ENCODE data around the gene SALL3. TPM values are rescaled to one million over a fixed set of nuclear protein-coding genes. Genes with fewer than 3 reads are reported as not detected.
"Not testable (repeated sequence)": the region's sequence is repeated elsewhere in the genome, so short reads cannot be mapped to it uniquely, and the experiment has no call there.

SALL3 gene
- total RNA-seq, 1 donor from 2014 or later = 7.7 TPM

- H3K27ac ChIP-seq (ENCODE audit: low read depth, low read length) = no peak overlapping the region
- no peaks in the 10 kb centered on the region for H3K36me3 ChIP-seq (ENCODE audit: insufficient read depth, low read length)
- no peaks in the 10 kb centered on the region for H3K27me3 Mint-ChIP-seq (ENCODE audit: low read depth, unreplicated experiment)
- no peak overlapping the region for H3K4me3 Mint-ChIP-seq (ENCODE audit: unreplicated experiment)
- no peaks in the 10 kb centered on the region for H3K4me1 ChIP-seq (ENCODE audit: insufficient read depth, low read length)
- no peaks in the 10 kb centered on the region for H3K27me3 ChIP-seq (ENCODE audit: insufficient read depth, low read length)
- H3K4me2 ChIP-seq (ENCODE audit: low read length) = no peak overlapping the region
- H3K27ac Mint-ChIP-seq (ENCODE audit: unreplicated experiment) = no peak overlapping the region
- H3K36me3 Mint-ChIP-seq (ENCODE audit: low read depth, unreplicated experiment) = no peaks in the 10 kb centered on the region
- FAIRE-seq (no peak), DNase-seq (ENCODE audit: low read depth) (no peak)
- H3K9me3 ChIP-seq (ENCODE audit: insufficient read depth, low read depth, low read length) = peaks cover 14% of the 10 kb centered on the region
- H3K9me3 Mint-ChIP-seq (ENCODE audit: unreplicated experiment) = peaks cover 13% of the 10 kb centered on the region
- H4K20me1 ChIP-seq (ENCODE audit: insufficient read depth, low read length) = no peaks in the 10 kb centered on the region
- H3K9ac ChIP-seq (ENCODE audit: low read length) = no peak overlapping the region
- H3K4me3 ChIP-seq (ENCODE audit: insufficient read depth, low read depth, low read length) = no peak overlapping the region
- no peaks in the 10 kb centered on the region for H3K79me2 ChIP-seq (ENCODE audit: insufficient read depth, low read length)
- no peaks in the 10 kb centered on the region for H3K4me1 Mint-ChIP-seq (ENCODE audit: low read depth, unreplicated experiment)
- TF ChIP-seq EZH2 (IDR thresholded peaks at IDR 0.05; ENCODE audit: insufficient read depth, low read length) (no peak), CTCF (IDR thresholded peaks at IDR 0.05; ENCODE audit: insufficient read depth, low read depth, low read length) (no peak)
- H2AFZ ChIP-seq (ENCODE audit: low read depth, low read length) = no peak overlapping the region
These were observed 18.9 kb upstream of the SALL3 start for GRCh38 chr18:78960709-78961108.

- no peaks in the 10 kb centered on the region for H3K4me1 Mint-ChIP-seq (ENCODE audit: low read depth, unreplicated experiment)
- Histone ChIP-seq H4K20me1 (ENCODE audit: insufficient read depth, low read length) (no peaks in the 10 kb centered on the region), H3K4me1 (ENCODE audit: insufficient read depth, low read length) (no peaks in the 10 kb centered on the region), H2AFZ (ENCODE audit: low read depth, low read length) (no peak overlapping the region), H3K36me3 (ENCODE audit: insufficient read depth, low read length) (no peaks in the 10 kb centered on the region), H3K9me3 (ENCODE audit: insufficient read depth, low read depth, low read length) (peaks cover 14% of the 10 kb centered on the region), H3K4me2 (ENCODE audit: low read length) (no peak overlapping the region), H3K4me3 (ENCODE audit: insufficient read depth, low read depth, low read length) (no peak overlapping the region), H3K27me3 (ENCODE audit: insufficient read depth, low read length) (no peaks in the 10 kb centered on the region), H3K79me2 (ENCODE audit: insufficient read depth, low read length) (no peaks in the 10 kb centered on the region), H3K27ac (ENCODE audit: low read depth, low read length) (no peak overlapping the region), H3K9ac (ENCODE audit: low read length) (no peak overlapping the region)
- no peak for FAIRE-seq
- H3K4me3 Mint-ChIP-seq (ENCODE audit: unreplicated experiment) = no peak overlapping the region
- H3K36me3 Mint-ChIP-seq (ENCODE audit: low read depth, unreplicated experiment) = no peaks in the 10 kb centered on the region
- H3K9me3 Mint-ChIP-seq (ENCODE audit: unreplicated experiment) = peaks cover 11% of the 10 kb centered on the region
- DNase-seq (ENCODE audit: low read depth) = no peak
- no peak for TF ChIP-seq EZH2 (IDR thresholded peaks at IDR 0.05; ENCODE audit: insufficient read depth, low read length)
- TF ChIP-seq CTCF (IDR thresholded peaks at IDR 0.05; ENCODE audit: insufficient read depth, low read depth, low read length) = no peak
- H3K27ac Mint-ChIP-seq (ENCODE audit: unreplicated experiment) = no peak overlapping the region
- H3K27me3 Mint-ChIP-seq (ENCODE audit: low read depth, unreplicated experiment) = no peaks in the 10 kb centered on the region
These were observed 17.5 kb upstream of the SALL3 start for GRCh38 chr18:78962098-78962497.

- FAIRE-seq; H3K27me3 ChIP-seq (ENCODE audit: insufficient read depth, low read length): not testable (repeated sequence)
These were observed 14.9 kb upstream of the SALL3 start for GRCh38 chr18:78964727-78965126.

More at GRCh38 chr18:78964727-78965126, 14.9 kb upstream of the SALL3 start:
- not testable (repeated sequence) for H3K79me2 ChIP-seq (ENCODE audit: insufficient read depth, low read length); H3K27ac ChIP-seq (ENCODE audit: low read depth, low read length); H4K20me1 ChIP-seq (ENCODE audit: insufficient read depth, low read length); H3K27ac Mint-ChIP-seq (ENCODE audit: unreplicated experiment); DNase-seq (ENCODE audit: low read depth); H3K4me1 ChIP-seq (ENCODE audit: insufficient read depth, low read length); H3K36me3 Mint-ChIP-seq (ENCODE audit: low read depth, unreplicated experiment); H3K4me2 ChIP-seq (ENCODE audit: low read length); H3K36me3 ChIP-seq (ENCODE audit: insufficient read depth, low read length); H2AFZ ChIP-seq (ENCODE audit: low read depth, low read length); H3K4me1 Mint-ChIP-seq (ENCODE audit: low read depth, unreplicated experiment); H3K4me3 Mint-ChIP-seq (ENCODE audit: unreplicated experiment); H3K4me3 ChIP-seq (ENCODE audit: insufficient read depth, low read depth, low read length); H3K9ac ChIP-seq (ENCODE audit: low read length)
- H3K27me3 Mint-ChIP-seq (ENCODE audit: low read depth, unreplicated experiment) = peaks cover 23% of the 10 kb centered on the region
- peaks cover 14% of the 10 kb centered on the region for H3K9me3 ChIP-seq (ENCODE audit: insufficient read depth, low read depth, low read length)
- peaks cover 11% of the 10 kb centered on the region for H3K9me3 Mint-ChIP-seq (ENCODE audit: unreplicated experiment)

Measured in astrocyte (in vitro differentiated cells and primary cell).